Measurements from ENCODE around the gene MAPK4.

DNA sequence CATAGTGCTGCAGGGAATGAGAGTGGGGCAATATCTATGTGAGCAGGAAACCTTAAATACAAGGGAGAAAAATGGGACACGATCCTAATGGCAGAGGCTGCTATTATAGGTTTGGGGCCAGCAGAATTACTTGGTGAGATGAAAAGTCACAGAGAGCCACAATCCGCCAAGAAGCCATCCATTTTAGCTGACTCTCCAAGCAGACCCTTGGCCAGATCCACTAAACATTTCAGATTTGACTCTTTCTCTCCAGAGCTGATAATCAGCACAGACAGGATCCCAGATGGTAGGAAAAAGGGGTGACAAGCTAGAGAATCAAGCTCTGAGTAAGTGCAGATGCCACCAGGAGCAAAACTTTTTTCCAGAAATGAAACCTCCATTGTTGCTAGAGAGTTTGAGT is 61.5 kb downstream of the MAPK4 start:
- TF ChIP-seq CTCF (IDR thresholded peaks at IDR 0.05) (no peak), ZFX (IDR thresholded peaks at IDR 0.05; ENCODE audit: borderline replicate concordance) (no peak)

All from 22Rv1 (cell line).